HCT116 (cell line): Measurements from ENCODE around the gene OVOL2.

Experiments used
- CEBPB ChIP-seq: IDR thresholded peaks from 2 replicates; pipeline ENCODE4 v1.6.1; 2012; ENCODE audit warnings: low read depth
- POLR2A ChIP-seq: IDR thresholded peaks from 2 replicates; pipeline ENCODE4 v1.7.0; 2011; ENCODE audit warnings: borderline replicate concordance; ENCODE audit not compliant: insufficient read depth, insufficient read length; ENCODE audit errors: extremely low read depth
- POLR2AphosphoS5 ChIP-seq: IDR thresholded peaks from 2 replicates; pipeline ENCODE4 v1.6.1; 2011; ENCODE audit warnings: mild to moderate bottlenecking, low read depth, low read length, moderate library complexity
- RAD21 ChIP-seq: IDR thresholded peaks from 2 replicates; pipeline ENCODE4 v1.6.1; 2012; ENCODE audit warnings: low read depth, mild to moderate bottlenecking
- SP1 ChIP-seq: IDR thresholded peaks from 2 replicates; pipeline ENCODE4 v1.6.1; 2012; ENCODE audit warnings: low read depth
- TCF7L2 ChIP-seq: IDR thresholded peaks from 2 replicates; pipeline ENCODE4 v1.7.0; 2011; ENCODE audit warnings: borderline replicate concordance, inconsistent platforms; ENCODE audit not compliant: insufficient read depth, insufficient read length; ENCODE audit errors: extremely low read depth
- ZFX ChIP-seq: fragments of 450-650 bp; IDR thresholded peaks from 2 replicates; pipeline ENCODE4 v1.6.1; 2017
- ZNF274 ChIP-seq: fragments of 200-500 bp; sonication (Bioruptor generic); IDR thresholded peaks from 2 replicates; pipeline ENCODE4 v1.6.1; 2014; ENCODE audit warnings: mild to moderate bottlenecking, low read depth, low read length, inconsistent platforms
- TF ChIP-seq, protein P1 (sequence below), 3 experiments: fragments of 200-600 bp in 1 of 3; sonication (generic) in 1 of 3; IDR thresholded peaks in 2 of 3; conservative IDR thresholded peaks in 1 of 3; 2 replicates each; pipeline ENCODE4 v1.5.1; 2012 to 2017; ENCODE audit warnings: low read depth in 2 of 3, low read length in 2 of 3, antibody characterized with exemption in 1 of 3, borderline replicate concordance in 1 of 3, control low read depth in 1 of 3, mild to moderate bottlenecking in 1 of 3, mixed read lengths in 1 of 3, mixed run types in 1 of 3, moderate library complexity in 1 of 3; ENCODE audit not compliant: insufficient read depth in 1 of 3

DNA sequence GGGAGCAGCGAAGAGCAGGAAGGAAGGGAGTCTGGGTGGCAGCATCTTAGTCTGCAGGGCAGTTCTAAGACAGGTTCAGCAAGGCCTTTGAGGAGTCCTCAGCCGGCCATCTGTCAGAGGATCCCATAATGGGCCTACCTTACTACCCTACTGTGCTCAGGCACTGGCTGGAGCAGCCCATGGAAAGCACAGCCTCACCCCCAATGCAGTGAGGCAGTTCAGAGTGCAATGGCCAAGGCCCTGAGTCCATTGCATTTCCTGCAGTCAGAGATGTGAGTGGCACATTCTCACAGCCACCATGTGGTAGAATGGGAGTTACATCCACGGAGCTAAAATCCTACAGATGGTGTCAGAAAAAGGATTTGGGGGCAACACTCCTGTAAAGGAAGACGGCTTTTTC lies 19.4 kb upstream of the OVOL2 start:
- TF ChIP-seq, protein P1, sequence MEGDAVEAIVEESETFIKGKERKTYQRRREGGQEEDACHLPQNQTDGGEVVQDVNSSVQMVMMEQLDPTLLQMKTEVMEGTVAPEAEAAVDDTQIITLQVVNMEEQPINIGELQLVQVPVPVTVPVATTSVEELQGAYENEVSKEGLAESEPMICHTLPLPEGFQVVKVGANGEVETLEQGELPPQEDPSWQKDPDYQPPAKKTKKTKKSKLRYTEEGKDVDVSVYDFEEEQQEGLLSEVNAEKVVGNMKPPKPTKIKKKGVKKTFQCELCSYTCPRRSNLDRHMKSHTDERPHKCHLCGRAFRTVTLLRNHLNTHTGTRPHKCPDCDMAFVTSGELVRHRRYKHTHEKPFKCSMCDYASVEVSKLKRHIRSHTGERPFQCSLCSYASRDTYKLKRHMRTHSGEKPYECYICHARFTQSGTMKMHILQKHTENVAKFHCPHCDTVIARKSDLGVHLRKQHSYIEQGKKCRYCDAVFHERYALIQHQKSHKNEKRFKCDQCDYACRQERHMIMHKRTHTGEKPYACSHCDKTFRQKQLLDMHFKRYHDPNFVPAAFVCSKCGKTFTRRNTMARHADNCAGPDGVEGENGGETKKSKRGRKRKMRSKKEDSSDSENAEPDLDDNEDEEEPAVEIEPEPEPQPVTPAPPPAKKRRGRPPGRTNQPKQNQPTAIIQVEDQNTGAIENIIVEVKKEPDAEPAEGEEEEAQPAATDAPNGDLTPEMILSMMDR (IDR thresholded peaks at IDR 0.05 in 2 of 3, conservative IDR thresholded peaks at IDR 0.05 in 1 of 3; ENCODE audit: borderline replicate concordance in 1 of 3, insufficient read depth in 1 of 3, low read depth in 2 of 3, low read length in 2 of 3): no peak
- TF ChIP-seq POLR2A (no peak), POLR2AphosphoS5 (no peak), ZNF274 (no peak), SP1 (no peak), RAD21 (no peak), CEBPB (no peak), TCF7L2 (no peak), ZFX (no peak)
